ENCODE data around the gene FYCO1.

The FYCO1 gene

DNA sequence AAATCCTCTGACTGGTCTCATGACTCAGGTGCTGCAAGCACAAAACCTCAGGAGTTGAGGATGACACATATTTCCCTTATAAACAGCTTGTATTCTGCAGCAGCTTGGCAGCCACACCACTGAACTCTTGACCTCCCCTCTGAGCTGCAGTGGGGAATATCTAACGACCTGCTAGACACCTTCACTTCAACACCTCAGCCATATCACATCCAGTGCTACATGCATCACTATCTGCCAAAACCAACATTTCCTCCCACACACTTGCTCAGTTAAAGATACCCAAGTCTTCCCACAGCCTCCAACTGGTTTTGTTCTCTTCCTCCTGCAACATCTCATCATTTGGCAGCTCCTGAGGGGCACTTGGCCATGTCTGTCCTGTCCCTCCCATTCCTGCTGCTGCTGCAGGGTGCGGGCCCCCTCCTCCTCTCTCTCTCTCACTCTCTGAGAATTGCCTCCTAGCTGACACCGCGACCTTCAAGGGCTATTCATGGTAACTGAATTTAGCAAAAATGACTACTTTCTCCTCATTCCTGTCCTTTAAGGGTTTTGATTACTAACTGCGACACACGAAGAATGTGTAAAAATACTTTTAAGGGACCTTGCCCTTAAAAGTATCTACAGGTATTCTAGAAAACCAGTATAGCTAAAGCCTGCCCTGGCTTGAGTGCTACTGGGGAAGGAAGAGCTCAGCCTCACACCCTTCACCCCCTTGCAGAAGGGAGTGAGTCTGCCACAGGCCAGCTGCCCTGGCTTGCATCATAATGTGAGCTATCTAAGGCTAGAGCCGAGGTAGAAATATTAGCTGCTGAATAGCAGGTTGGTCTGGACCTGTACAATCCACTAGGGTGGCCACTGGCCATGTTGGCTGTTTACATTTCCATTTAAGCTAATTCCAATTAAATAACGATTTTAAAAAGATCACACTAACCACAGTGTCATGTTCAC lies 114.3 kb downstream of the FYCO1 start:
- no peak for TF ChIP-seq GATA3 (IDR thresholded peaks at IDR 0.05; ENCODE audit: low read depth, low read length)
- TF ChIP-seq GATA2 (IDR thresholded peaks at IDR 0.05; ENCODE audit: low read depth, low read length) = no peak

DNA sequence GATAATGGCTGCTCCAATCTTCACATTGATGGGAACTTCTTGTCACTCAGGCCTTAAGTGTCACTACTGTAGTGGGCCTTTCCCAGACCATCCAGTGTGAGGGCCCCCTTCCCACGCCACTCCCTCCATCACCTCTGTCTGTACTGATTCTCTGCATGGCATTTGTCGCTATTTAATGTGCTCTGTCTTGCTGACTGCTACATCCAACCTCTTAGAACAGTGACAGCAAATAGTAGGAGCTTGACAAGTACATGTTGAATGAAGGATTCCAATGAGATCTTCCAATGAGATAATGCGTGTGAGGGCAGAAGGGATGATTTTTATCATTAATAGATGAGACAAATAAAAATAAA lies 114.9 kb downstream of the FYCO1 start:
- TF ChIP-seq GATA2 (IDR thresholded peaks at IDR 0.05; ENCODE audit: low read depth, low read length) (no peak), GATA3 (IDR thresholded peaks at IDR 0.05; ENCODE audit: low read depth, low read length) (no peak)

DNA sequence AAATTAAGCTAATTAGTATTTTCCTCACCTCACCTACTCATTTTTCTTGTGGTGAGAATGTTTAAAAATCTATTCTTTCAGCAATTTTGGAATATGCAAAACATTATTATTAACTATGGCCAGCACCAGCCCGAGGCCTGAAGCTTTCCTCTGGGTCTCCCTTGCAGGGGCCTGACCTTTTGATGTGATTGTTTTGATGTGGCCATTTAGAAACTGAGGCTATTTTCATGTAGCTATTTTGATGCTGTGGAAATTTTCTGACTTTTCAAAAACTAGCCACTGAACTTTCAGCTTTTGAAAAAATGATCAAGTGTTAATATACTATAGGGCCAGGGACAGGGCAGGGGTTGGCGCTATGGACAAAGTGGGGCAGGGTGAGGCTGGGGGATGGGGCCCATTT lies 117.5 kb downstream of the FYCO1 start:
- no peak for TF ChIP-seq GATA3 (IDR thresholded peaks at IDR 0.05; ENCODE audit: low read depth, low read length)
- no peak for TF ChIP-seq GATA2 (IDR thresholded peaks at IDR 0.05; ENCODE audit: low read depth, low read length)

DNA sequence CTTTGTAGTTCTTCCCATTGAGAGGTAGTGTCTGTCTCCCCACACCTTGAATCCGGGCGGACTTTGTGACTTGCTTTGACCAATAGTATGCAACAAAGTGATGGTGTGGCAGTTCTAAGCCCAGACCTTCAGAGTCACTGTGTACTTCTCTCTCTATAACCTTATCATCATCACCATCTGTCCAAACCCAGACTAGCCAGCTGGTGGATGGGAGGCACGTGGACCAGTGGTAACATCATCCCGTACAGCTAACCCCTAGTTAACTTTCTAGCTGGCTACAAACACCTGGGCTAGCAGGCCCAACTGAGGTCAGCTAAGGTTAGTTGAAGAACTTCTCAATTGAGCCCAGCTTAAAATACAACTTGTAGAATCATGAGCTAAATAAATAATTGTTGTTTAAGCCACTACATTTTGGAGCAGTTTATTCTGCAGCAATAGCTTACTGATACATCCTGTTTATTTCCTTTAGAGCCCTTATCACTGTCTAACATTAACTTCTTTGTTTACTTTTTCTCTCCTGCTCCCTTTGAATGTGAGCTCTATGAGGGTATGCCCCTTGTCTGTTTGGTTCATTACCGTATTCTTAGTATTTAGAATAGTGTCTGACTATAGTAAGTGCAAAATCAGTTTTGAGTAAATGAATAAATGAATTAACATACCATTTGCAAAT lies 120.8 kb downstream of the FYCO1 start:
- TF ChIP-seq GATA2 (IDR thresholded peaks at IDR 0.05; ENCODE audit: low read depth, low read length) (no peak), GATA3 (IDR thresholded peaks at IDR 0.05; ENCODE audit: low read depth, low read length) (no peak)

DNA sequence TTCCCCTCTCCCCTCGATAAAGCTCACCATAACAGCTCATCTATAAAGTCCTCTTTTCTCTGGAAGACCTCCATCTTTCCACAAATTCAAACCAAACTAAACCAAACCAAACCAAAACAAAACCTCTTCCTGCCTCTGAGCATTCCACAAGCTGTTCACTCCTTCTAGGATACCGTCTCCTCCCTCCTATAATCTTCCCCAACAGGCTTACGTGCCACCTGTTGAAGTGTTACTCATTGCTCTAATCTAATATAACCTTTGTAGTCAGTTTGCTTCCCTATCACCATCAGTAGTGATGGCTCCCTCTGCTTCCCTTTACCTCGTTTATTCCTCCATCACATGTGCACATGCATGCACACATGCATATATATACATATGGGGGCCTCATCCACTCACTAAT lies 122.0 kb downstream of the FYCO1 start:
- TF ChIP-seq GATA3 (IDR thresholded peaks at IDR 0.05; ENCODE audit: low read depth, low read length) = no peak
- TF ChIP-seq GATA2 (IDR thresholded peaks at IDR 0.05; ENCODE audit: low read depth, low read length) = no peak

DNA sequence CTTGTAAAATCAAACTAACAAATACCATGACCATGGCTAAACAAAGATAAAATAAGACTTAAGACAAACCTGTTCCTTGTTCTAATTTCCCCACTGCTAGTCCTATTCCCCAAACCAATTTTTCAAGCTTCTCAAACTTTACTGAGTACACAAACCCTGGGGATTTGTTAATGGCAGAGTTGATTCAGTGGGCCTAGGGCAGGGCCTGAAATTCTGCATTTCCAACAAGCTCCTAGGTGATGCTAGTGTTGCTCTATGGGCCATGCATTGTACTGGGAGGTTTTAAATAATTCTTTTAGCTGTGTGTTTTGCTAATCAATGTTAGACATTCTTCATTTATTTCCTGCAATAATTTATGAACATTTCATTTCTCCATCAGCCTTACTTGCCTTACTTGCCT lies 122.6 kb downstream of the FYCO1 start:
- no peak for TF ChIP-seq GATA3 (IDR thresholded peaks at IDR 0.05; ENCODE audit: low read depth, low read length)
- no peak for TF ChIP-seq GATA2 (IDR thresholded peaks at IDR 0.05; ENCODE audit: low read depth, low read length)

DNA sequence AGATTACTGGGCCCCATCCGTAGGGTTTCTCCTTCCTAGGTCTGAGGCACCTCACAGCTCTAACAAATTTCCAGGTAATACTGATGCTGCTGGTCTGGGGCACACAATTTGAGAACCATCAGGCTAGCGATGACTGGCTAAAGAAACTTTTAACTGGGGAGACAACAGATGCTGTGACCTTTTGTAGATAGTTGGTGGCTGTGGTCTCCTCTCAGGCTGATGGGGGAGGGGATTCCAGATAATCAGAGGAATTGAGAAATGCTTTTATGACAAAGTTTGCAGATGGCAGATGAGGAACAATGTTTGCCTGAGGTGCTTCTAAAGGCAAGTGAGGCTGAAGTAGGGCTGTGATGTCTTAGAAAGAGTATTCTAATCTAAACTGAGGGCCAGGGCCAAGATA lies 123.1 kb downstream of the FYCO1 start:
- TF ChIP-seq GATA3 (IDR thresholded peaks at IDR 0.05; ENCODE audit: low read depth, low read length) = no peak
- no peak for TF ChIP-seq GATA2 (IDR thresholded peaks at IDR 0.05; ENCODE audit: low read depth, low read length)

DNA sequence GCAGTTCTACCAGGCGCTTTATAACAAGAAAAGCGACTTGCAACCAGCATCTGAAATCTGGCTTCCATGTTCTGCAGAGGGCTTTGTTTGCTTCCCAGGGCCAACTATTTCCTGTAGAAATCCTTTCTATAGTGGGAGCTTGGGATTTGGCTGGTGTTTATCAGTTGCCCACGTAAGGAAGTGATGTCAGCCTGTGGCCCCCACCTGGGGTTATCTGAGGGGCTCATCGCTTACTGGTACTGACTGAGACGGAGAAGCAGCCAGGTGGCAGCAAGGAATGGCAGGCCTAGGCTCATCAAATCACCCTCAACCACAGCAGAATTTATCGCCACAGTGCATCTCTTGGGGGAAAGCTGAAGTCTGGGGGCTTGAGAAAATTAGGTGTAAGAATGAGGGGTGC lies 123.8 kb downstream of the FYCO1 start:
- TF ChIP-seq GATA3 (IDR thresholded peaks at IDR 0.05; ENCODE audit: low read depth, low read length) (no peak), GATA2 (IDR thresholded peaks at IDR 0.05; ENCODE audit: low read depth, low read length) (no peak)

DNA sequence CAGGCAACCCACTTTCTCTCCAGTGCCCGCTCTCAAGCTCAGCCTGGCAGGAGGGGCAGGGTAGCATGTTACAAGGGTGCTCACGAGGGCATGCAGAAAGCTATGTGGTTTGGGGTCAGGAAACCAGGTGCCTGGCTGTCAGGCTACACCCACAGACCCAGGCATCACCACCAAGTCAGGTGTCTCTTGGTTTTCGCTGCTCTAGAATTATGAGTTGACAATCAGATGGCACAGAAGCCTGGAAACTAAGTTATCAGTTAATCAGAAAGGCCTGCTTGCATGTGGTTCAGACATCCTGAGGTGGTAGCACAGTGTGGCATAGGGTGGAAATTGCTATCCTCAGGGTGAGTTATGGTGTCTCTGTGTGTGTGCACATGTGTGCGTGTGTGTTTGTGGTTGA lies 125.5 kb downstream of the FYCO1 start:
- TF ChIP-seq GATA3 (IDR thresholded peaks at IDR 0.05; ENCODE audit: low read depth, low read length) (no peak), GATA2 (IDR thresholded peaks at IDR 0.05; ENCODE audit: low read depth, low read length) (peak; percentile 63)

DNA sequence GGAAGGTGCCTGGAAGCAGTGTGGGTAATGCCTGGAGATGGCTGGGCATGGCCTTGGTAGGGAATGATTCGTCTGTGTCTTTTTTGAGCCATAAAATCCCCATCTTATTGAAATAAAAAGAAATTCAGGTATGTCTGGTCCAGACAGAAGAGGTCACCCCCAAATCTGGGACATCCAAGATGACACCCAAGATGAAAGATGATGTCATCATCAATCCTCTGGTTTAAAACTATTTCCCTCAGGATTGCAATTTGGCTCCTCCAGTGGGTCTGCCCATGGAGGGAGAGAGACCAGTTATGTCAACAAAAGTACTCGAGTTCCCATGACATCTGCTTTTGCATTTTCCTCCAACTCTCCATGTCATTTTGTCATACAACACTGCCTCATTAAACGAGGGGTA lies 126.0 kb downstream of the FYCO1 start:
- TF ChIP-seq GATA2 (IDR thresholded peaks at IDR 0.05; ENCODE audit: low read depth, low read length) (no peak), GATA3 (IDR thresholded peaks at IDR 0.05; ENCODE audit: low read depth, low read length) (no peak)

DNA sequence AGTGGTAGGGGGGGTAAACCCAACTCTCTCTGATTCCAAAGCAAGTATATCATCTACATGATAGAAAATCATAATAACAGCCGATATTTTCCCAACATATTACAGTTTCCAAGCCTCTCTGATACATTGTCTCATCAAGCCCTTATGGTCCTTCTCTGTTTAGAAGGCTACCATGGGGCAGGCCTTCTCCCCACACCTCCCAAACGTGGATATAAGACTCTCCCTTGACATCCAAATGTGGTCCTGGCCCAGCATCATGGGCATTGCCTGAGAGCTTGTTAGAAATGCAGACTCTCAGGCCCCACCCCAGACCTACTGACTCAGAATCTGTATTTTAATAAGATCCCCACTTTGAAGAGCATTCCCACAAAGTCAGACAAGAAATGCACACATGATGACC lies 127.0 kb downstream of the FYCO1 start:
- TF ChIP-seq GATA2 (IDR thresholded peaks at IDR 0.05; ENCODE audit: low read depth, low read length) (no peak), GATA3 (IDR thresholded peaks at IDR 0.05; ENCODE audit: low read depth, low read length) (no peak)

DNA sequence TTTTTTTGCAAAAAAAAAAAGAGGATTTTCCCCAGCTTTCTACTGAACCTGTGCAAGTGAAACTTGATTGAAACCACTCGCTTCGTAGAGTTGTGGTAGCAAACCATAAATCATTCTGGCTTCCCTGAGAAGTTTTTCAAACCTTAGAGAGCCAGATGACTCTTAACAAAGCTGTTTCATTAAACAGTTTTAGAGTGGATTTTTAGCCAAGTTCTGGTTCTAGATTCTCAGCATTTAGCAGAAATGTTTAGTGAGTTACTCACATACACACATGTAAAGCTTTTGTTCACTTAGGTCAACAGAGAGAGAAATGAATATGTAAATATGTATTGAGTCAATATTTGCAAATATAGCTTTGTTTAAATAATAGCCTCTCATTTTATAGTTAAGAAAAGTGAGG lies 127.4 kb downstream of the FYCO1 start:
- TF ChIP-seq GATA2 (IDR thresholded peaks at IDR 0.05; ENCODE audit: low read depth, low read length) (no peak), GATA3 (IDR thresholded peaks at IDR 0.05; ENCODE audit: low read depth, low read length) (no peak)
